Measurements from ENCODE around the gene VWA5B1.

DNA sequence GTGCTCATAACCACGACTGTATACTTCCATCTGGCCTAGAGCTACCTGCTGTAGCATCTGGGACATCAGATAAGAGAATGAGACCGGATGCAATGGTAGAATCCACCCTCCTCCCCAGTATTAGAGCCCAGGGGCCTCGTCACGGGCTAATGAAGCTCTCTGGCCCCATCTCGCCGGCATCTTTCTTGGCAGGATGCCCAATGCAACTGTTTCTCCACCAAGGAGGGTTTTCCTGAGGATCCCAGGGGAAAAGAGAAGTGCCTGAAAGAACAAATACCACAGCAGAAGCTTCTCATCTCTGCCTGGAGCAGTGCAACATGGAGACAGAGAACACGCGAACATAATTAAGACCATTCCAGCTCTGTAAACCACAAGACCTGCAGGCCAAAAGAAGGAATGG, 80.0 kb downstream of the VWA5B1 start:
- TF ChIP-seq, protein P1, sequence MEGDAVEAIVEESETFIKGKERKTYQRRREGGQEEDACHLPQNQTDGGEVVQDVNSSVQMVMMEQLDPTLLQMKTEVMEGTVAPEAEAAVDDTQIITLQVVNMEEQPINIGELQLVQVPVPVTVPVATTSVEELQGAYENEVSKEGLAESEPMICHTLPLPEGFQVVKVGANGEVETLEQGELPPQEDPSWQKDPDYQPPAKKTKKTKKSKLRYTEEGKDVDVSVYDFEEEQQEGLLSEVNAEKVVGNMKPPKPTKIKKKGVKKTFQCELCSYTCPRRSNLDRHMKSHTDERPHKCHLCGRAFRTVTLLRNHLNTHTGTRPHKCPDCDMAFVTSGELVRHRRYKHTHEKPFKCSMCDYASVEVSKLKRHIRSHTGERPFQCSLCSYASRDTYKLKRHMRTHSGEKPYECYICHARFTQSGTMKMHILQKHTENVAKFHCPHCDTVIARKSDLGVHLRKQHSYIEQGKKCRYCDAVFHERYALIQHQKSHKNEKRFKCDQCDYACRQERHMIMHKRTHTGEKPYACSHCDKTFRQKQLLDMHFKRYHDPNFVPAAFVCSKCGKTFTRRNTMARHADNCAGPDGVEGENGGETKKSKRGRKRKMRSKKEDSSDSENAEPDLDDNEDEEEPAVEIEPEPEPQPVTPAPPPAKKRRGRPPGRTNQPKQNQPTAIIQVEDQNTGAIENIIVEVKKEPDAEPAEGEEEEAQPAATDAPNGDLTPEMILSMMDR (IDR thresholded peaks at IDR 0.05; ENCODE audit: extremely low read depth in 1 of 2, insufficient read depth in 1 of 2, low read depth in 1 of 2, low read length in 2 of 2): no peak
- TF ChIP-seq POLR2AphosphoS5 (IDR thresholded peaks at IDR 0.05; ENCODE audit: insufficient read depth, low read depth, low read length) (no peak), POLR2A (IDR thresholded peaks at IDR 0.05; ENCODE audit: low read depth, low read length) (no peak), GATA2 (IDR thresholded peaks at IDR 0.05; ENCODE audit: insufficient read depth, insufficient read length, low read depth, low read length) (no peak), JUN (IDR thresholded peaks at IDR 0.05; ENCODE audit: borderline replicate concordance, insufficient read depth, insufficient read length, low read depth) (no peak), MYC (IDR thresholded peaks at IDR 0.05; ENCODE audit: low read depth, low read length) (no peak), EZH2 (IDR thresholded peaks at IDR 0.05; ENCODE audit: borderline replicate concordance, low read depth, low read length, severe bottlenecking) (no peak)
